HG02840 (cell line): ENCODE data around the gene ZC2HC1C.
"Not testable (repeated sequence)": the region's sequence is repeated elsewhere in the genome, so short reads cannot be mapped to it uniquely, and the experiment has no call there.

Experiments used
- ATAC-seq: cut with Tn5 transposase; IDR thresholded peaks from one replicate; pipeline ENCODE4 v1.9.1; 2021; ENCODE audit warnings: mild to moderate bottlenecking, moderate library complexity, moderate number of reproducible peaks; ENCODE audit not compliant: unreplicated experiment, low FRiP score

ZC2HC1C gene

DNA sequence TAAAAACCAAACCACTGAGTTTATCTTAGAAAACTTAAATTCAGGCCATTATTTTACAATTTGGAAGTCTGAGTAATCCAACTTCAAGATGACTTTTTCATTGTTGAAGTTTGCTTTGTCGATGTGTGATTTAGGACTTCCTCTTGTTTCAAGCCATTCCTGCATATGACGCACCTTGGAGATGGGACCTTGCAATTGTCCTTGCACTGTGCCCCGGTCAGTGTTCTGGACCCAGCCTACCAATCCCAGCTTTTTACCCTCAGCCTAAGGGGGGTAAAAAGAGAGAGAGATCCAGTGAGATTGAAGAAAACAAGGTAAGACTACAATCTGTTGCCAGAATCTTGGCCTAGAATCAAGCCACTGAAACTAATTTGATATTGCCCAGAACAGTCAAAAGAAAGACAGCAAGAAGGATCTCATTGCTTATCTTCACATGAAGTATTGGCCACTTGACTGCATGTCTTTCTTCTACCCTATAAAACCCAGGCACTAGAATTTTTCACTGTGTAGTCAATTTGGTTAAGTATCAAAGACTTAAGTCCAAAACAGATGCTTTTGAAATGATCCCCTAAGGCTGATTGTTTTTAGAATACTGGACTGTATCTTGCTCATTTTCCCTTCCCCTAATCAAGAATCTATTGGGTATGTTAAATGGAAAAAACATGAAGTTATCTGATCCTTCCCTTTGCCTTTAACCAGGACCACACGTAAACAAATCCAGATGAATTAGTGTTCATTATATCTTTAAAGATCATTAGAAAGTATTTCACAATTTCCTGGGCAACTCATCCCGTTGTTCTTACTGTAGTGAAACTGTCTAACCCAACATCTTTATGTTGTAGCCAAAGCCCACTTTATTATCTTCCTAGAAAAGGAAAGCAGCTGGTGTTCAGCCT, 15.8 kb upstream of the ZC2HC1C start:
- no peak for ATAC-seq

DNA sequence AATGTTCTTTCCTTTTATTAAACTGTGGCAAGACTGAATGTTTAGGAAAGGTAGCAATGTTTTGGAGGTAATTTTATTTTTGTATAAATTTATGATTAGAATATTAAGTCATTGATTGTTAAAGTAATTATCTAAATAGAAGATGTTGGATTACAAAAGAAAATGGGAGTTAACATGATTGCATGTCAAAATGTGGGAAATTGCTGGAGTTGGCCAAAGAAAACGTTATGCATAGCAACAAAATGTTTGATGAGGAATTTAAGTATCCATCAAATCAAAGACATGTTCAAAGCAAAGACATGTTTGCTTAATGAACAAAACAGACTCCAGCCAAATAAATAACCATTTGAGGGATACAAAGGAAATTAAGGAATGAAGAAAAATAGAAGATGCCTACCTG, 15.0 kb upstream of the ZC2HC1C start:
- no peak for ATAC-seq

DNA sequence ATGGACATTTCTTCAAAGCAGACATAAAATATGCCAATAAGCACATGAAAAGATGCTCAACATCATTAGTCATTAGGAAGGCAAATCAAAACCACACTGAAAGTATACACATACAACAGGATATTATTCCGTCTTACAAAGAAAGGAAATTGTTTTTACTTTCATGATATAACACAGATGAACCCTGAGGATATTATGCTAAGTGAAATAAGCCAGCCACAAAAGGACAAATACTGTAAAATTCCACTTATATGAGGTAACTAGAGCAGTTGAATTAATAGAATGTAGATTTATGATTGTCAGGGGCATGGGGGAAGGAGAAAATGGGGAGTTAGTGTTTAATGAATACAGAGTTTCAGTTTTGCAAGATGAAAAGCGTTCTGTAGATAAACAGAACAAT, 9.8 kb upstream of the ZC2HC1C start:
- no peak for ATAC-seq

DNA sequence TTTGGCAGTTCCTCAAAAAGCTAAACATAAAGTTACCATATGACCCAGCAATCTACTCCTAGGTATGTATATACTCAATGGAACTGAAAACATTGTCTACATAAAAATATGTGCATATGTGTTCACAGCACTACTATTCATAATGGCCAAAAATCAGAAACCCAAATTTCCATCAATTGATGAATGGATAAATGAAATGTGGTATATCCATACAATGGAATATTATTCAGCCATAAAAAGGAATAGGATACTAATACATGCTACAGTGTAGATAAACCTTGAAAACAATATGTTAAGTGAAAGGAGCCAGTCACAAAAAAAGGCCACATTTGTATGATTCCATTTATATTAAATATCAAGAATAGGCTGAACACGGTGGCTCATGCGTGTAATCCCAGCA, 9.0 kb upstream of the ZC2HC1C start:
- no peak for ATAC-seq

DNA sequence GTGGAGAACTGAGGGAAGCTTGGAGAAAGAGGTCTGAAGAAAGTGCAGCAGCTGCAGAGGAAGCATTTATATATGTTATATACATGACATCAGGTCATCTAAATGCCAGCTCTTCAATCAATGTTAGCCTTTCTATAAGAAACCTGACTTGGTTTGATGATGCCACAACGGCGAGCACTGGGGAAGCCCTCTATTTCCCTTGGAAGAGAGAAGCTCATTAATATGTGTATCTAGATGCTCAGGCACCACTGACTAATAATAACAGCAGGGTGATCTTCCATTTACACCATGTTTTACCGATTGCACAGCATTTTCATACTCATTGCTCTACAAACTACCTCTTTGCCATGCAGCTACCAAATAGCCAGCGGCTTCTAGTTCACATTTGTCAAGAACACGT, 6.4 kb upstream of the ZC2HC1C start:
- no peak for ATAC-seq

DNA sequence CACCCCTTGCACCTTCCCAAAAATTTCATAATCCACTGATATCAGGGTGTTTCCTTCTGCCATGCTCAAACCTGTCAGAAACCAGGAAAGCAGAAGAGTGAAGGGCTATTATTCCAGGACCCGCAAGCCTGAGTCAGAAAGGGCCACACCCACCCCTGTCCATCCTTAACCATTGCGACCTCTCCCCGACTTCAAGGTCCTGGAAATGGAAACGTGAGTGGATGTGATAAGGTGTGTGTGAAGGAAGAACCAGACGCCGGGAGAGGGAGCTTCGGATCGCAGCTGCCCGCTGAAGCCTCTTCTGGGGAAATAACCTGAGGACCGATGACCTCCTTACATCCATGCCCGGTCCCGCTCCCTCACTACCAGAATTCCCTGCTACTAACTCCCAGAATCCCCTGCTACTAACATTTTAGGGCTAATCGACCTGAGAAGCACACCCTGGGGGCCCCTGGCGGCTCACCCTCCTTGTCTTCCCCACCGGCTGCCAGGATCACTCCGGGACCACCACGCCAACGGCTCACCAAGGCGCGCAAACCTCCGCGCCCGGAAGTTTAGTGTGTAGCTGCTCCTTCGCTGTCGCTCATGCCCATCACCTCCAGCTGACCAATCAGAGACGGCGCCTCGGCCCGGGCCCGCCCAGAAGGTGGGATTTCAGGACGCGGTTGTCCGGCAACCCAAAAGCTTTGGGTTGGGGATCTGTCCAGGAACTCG, 5.8 kb upstream of the ZC2HC1C start, which contains the start of gene ACYP1:
Gene ACYP1, minus strand, starts transcription at position 534 of the 714 bp plus-strand sequence. Its CDS starts 471 bp downstream, at position 63.
- peak; percentile 89 for ATAC-seq

DNA sequence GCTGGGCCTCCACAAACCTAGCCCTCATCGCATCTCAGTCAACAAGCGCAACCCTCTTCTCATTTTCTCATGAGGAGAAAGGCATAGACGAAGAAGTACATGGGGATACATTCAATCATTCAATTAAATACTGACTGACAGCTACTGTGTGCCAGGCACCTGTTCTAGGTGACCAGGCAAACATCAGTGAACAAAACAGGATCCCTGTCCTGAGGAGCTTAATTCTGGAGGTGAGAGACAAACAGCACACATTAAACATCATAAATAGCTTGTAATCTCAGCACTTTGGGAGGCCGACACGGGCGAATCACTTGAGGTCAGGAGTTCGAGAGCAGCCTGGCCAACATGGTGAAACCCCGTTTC, 5.3 kb upstream of the ZC2HC1C start:
- ATAC-seq, result no peak

DNA sequence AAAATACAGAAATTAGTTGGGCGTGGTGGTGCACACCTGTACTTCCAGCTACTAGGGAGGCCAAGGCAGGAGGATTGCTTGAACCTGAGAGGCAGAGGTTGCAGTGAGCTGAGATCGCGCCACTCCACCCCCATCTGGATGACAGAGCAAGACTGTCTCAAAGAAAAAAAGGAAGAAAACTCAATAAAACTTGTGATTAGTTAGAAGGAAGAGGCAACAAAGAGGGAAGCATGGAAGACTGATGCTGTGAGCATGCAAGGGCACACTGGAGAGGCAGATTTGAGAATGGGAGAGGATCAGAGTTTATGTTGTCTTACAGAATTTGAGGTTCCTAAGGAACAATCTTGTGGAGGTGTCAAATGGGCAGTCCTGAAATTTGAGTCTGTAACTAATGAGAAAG, 2.8 kb upstream of the ZC2HC1C start:
- ATAC-seq, result no peak

DNA sequence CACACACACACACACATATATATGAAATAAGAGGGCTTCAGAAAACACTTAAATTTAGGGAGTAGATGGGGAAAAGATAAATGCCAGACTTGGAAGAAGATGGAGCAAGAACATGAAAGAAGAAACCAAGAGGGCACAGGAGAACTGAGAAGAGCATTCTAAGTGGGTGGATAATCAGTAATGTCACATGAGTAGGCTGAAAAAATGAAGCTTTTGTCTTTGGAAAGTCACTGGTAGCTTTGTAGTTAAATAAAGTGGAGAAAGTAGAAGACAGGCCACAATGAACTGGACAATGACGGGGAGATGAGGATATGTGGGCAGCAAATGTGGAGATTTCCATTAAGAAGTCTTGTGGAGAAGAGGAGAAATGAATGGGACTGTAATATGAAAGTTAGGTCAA, 2.2 kb upstream of the ZC2HC1C start:
- no peak for ATAC-seq

DNA sequence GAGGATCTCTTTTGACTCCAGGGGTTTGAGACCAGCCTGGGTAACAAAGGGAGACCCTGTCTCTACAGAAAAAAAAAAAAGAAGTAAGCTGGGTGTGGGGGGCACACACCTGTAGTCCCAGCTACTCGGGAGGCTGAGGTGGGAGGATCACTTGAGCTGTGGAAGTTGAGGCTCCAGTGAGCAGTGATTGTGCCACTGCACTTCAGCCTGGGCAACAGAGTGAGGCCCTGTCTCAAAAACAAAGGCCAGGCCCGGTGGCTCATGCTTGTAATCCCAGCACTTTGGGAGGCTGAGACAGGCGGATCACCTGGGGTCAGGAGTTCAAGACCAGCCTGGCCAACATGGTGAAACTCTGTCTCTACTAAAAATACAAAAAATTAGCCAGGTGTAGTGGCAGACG, 1.7 kb upstream of the ZC2HC1C start:
- ATAC-seq, result not testable (repeated sequence)

DNA sequence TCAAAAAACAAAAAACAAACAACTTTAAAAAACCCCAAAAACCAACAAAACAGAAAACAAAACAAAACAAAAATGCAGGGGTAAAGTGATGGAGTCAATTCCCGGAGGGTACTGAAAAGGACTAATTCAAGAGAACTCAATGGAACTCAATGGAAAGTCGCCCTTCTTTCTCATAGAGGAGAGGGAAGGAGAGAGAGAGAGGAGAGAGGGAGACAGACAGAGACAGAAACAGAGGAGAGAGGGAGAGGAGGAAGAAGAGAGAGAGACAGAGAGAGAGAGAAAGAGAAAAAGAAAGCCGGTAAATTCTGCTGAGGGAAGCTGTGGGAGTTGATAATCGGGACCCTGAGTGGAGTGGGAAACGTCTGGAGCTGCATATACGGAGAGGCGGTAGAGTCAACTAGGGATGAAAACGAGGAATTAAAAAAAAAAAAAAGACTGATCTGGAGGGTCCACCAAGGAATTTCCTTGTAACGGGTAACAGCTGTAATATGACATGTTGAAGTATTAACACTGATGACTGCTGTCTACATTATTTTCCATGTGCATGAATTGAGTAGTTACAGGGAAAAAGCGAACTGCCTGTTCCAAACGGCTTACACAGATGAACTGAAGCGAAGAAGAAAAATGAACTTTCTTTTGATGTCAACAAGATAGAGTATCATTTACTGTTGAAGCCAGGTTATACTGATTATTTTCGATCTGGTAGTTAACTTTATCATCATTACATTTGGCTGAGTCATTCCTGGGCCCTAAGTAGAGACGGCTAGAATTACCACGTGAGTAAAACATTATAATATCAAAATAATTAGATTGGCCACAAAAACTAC, 934 bp upstream of the ZC2HC1C start:
- ATAC-seq, result no peak

DNA sequence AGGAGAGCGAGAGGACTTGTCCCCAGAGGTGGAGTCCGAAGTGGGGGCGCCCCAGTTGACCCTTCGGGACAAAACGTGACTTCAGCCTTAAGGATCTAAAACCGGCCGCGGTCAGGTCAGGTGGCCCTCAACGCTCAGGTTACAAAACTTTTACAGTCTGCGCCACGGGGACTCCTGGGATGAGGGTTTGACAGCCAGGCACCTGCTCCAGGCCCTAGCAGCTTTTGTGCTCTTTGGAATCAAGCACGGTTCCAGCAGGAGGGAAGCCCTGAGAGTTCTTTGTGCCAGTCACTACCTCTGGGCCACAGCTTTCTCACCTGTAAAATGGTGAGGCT, 337 bp downstream of the ZC2HC1C start:
- ATAC-seq, result no peak

DNA sequence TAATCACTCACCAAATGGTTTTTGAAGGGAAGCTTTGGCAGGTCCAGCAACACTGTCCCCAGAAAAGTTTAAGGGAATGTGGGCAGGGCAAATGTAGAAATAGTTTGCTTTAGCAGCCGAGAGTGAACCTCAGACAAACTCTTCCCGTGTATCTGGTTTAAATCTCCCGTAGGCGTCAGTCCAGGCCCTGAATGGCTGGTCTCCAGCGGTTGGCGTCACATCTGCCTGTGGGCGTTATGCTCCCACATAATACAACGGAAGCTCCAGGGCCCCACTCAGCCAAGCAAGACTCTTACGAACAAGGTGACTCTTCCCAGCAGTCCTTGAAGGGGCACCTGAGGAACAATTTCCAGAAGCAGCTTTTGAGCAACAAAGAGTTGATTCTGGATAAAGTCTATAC, 942 bp downstream of the ZC2HC1C start:
- ATAC-seq, result no peak

DNA sequence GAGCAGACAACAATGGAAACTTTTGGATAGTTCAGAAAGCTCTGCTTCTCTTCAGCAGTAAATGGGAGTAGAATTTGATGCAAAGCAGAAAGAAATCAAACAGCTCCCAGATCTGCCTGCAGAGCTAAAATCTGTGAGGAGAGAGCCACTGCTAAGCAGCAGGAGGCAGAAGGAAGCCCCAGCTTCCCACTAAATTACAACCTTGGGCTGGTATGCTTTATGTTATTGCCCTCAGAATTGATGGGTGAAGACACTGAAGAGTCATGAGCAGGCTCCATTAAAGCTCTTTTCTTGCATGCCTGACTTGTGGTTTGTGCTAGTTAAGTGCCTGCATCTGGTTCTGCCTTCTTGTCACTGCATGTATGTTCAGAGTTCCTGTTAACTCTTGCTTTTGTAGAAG, 8.4 kb downstream of the ZC2HC1C start:
- ATAC-seq, result no peak

DNA sequence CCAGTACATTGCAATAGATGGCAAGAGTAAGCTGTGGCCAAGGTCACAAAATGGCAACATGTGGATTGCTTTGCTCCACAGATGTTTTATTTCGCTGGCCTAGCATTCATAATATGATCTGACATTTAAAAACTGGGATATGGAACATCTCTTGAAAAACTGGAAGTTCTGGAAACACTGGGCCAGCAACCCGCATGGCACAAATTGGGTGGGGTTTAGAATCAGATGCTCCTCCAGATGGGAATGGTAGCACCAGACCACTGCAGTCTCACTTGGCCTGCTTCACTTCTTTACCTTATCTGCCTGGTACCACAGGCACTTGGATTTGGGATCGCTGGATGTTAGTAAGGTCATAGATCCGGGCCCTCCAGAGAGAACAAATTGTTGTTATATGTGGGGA, 10.1 kb downstream of the ZC2HC1C start:
- ATAC-seq, result no peak

DNA sequence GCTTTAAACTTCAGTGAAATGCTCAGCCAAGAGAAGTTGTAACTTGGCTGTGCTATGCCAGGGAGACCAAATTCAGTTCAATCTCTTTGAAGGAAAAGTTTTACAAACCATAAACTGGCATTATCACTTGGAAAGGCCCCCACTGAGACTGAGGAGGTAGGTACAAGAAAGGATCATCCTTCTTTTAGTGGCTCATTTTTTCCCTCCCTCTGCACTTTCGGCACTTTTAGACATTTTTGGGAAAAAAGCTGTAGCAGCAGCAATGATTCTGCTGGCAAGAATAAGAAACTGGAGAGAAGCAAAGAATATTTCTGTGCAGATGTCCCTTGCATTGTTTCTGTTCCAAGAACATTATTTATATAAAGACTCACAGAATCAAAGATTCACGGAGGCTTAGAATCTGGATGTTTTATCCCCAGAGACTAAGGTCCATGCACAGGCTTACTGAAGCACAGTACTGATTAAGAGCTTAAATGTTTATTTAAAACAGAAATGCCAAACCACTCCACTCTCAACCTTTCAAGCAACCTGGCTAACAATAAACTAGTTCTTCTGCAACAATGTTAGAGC, 12.3 kb downstream of the ZC2HC1C start:
- no peak for ATAC-seq

DNA sequence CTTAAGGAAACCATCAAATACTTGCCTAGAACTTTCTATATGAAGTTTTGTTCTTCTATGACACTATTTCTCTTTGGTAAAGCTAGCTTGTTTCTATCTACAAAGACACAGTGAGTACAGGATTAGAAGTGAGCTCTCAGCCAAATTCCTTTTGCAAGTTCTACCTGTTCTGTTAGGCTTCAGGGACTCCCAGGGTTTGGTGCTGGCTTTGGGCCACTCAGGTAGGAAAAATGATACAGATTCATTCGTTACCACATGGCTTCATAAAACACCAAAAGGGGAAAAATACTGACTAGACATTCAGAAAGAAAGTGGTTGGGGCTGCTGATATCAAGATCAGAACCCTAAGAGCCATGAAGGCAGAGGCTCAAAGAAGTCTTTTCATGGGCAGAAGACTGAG, 13.8 kb downstream of the ZC2HC1C start:
- no peak for ATAC-seq

DNA sequence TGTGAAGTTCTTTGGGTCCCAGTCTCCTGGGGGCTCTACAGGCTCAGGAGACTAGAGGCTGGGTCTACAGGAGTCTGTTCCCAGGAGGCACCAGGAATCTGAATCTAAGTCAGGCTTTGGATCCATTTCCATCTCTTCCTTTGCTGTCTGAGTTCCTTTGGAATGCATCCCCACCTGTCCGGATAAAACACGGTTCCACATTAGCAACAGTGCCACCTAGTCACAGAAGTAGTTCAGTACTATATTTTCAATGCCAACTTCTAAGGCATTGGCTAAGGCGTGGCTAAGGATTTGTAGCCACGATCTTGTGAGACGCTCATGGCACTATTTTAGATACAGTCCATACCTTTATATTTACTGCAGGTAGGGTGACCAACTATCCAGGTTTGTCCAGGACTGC, 15.1 kb downstream of the ZC2HC1C start:
- ATAC-seq, result no peak

DNA sequence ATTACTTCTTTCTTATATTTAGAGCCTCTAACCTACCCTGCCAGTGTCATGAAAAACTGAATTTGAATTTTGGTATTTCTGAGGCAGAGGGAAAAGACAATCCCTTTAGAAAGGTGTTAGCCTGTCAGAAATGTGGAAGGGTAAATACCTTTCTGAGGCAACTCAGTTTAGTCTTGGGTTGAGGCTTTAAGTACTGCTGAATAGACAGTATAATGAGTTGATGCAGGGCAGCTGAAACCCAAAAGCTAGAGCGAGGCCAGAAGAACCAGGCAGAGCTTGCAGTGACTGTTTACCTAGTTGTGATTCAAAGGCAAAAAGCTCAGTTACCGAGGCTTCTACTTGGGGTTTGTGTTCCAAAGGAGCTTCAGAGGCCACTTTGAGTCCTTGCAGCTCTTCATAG, 18.7 kb downstream of the ZC2HC1C start:
- ATAC-seq, result no peak

DNA sequence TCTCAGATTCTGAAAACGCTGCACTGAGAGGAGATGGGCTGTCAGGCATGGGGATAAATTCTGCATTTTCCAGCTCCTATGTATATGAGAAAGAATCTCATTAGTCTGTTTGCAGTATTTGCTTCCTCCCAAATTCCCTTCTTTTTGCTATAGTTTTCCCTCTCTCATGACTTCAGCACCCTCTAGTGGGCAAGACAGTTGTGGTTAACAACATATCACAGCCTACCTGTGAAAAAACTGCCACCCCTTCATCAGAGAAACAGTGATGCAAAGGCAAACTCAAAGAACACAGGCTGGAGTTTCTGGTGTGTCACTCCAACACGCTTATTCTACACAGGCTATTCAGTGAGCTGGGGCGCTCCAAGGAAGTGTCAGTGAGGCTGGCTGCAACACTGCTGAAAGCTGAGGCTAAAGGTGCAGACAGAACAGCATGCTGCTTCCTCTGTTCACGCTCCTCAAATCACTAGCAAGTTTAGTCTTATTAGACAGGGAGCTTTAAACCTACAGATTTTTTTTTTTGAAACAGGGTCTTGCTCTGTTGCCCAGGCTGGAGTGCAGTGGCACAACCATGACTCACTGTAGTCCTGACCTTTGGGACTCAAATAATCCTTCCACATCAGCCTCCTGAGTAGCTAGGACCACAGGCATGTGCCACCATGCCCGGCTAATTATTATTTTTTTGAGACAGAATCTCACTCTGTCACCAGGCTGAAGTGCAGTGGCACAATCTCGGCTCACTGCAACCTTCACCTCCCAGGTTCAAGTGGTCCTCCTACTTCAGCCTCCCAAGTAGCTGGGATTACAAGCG, 19.3 kb downstream of the ZC2HC1C start:
- ATAC-seq, result no peak
